PC-9 (cell line): ENCODE results near the gene FOXN4. TPM values are rescaled to one million over a fixed set of nuclear protein-coding genes. Genes with fewer than 3 reads are reported as not detected.

Experiments
- BruUV-seq: library from RNA; stranded (reverse); fragments of 400-500 nt; replicated peaks from 2 replicates; lab custom pipeline; 2021; lab: Mats Ljungman, UMichigan
- CTCF ChIA-PET: fragments of 300-600 bp; sonication (Branson Sonifier 250); formaldehyde crosslinking; loops from one replicate; lab custom pipeline; 2022; ENCODE audit warnings: antibody characterized with exemption; lab: Charles Lee
- POLR2A ChIA-PET: fragments of 300-600 bp; sonication (Branson Sonifier 250); formaldehyde crosslinking; loops from one replicate; lab custom pipeline; 2022; ENCODE audit warnings: antibody characterized with exemption; ENCODE audit not compliant: unreplicated experiment; lab: Charles Lee
- DNase-seq, 2 experiments: peaks; one replicate each; pipeline versions ENCODE4 v3.0.0 to v3.0.0-alpha.2; 2015 to 2022; ENCODE audit warnings: mixed read lengths in 1 of 2
- H2AFZ ChIP-seq: fragments of 200-600 bp; sonication (generic); 2 replicates; pipeline ENCODE4 v1.8.1; 2017; ENCODE audit warnings: antibody characterized with exemption
- H3F3A ChIP-seq: fragments of 200-600 bp; sonication (generic); 2 replicates; pipeline ENCODE4 v1.8.1; 2017; ENCODE audit warnings: antibody characterized with exemption, mild to moderate bottlenecking, low read depth; ENCODE audit not compliant: insufficient read depth
- H3K27ac ChIP-seq: fragments of 200-600 bp; sonication (generic); 2 replicates; pipeline ENCODE4 v1.6.1; 2016; ENCODE audit warnings: mixed run types
- H3K27me3 ChIP-seq: fragments of 200-600 bp; sonication (generic); 2 replicates; pipeline ENCODE4 v1.6.1; 2016; ENCODE audit warnings: low read depth, mixed run types; ENCODE audit not compliant: insufficient read depth
- H3K36me3 ChIP-seq: fragments of 200-600 bp; sonication (generic); 2 replicates; pipeline ENCODE4 v1.6.1; 2016; ENCODE audit warnings: low read depth, mixed run types
- H3K4me1 ChIP-seq: fragments of 200-600 bp; sonication (generic); replicated peaks from 2 replicates; pipeline ENCODE4 v1.6.1; 2016; ENCODE audit warnings: mixed run types; ENCODE audit not compliant: insufficient read depth
- H3K4me2 ChIP-seq: fragments of 200-600 bp; sonication (generic); 2 replicates; pipeline ENCODE4 v1.6.1; 2017; ENCODE audit warnings: mixed run types
- H3K4me3 ChIP-seq: fragments of 200-600 bp; sonication (generic); 2 replicates; pipeline ENCODE4 v1.6.1; 2016; ENCODE audit warnings: mixed run types
- H3K79me2 ChIP-seq: fragments of 200-600 bp; sonication (generic); 2 replicates; pipeline ENCODE4 v1.6.1; 2017; ENCODE audit warnings: low read depth, mixed run types
- H3K9me2 ChIP-seq: fragments of 200-600 bp; sonication (generic); 2 replicates; pipeline ENCODE4 v1.8.1; 2017; ENCODE audit warnings: mild to moderate bottlenecking; ENCODE audit not compliant: insufficient read depth
- H3K9me3 ChIP-seq: fragments of 200-600 bp; sonication (generic); 2 replicates; pipeline ENCODE4 v1.8.1; 2016; ENCODE audit warnings: low read depth; ENCODE audit not compliant: insufficient read depth
- H4K20me1 ChIP-seq: fragments of 200-600 bp; sonication (generic); 2 replicates; pipeline ENCODE4 v1.8.1; 2017; ENCODE audit not compliant: insufficient read depth
- EZH2 ChIP-seq: fragments of 200-600 bp; sonication (generic); IDR thresholded peaks from 2 replicates; pipeline ENCODE4 v1.8.0; 2017; ENCODE audit warnings: antibody characterized with exemption, low read depth
- intact Hi-C: fragments of 100-400 bp; cut with micrococcal nuclease; formaldehyde crosslinking; loops from one replicate; pipeline ENCODE4 v1.10.0; 2022; ENCODE audit not compliant: unreplicated experiment
- total RNA-seq: library from RNA; stranded (reverse); gene quantifications from 2 replicates; pipeline ENCODE4 v1.2.3, GENCODE V29; 2021
- TF ChIP-seq, protein P1 (sequence below): fragments of 200-600 bp; sonication (generic); conservative IDR thresholded peaks from 2 replicates; pipeline ENCODE4 v1.6.1; 2017; ENCODE audit warnings: mixed run types, antibody characterized with exemption, mild to moderate bottlenecking, moderate library complexity

Gene FOXN4
- total RNA-seq, 1 experiment from 2014 or later, result not detected

DNA sequence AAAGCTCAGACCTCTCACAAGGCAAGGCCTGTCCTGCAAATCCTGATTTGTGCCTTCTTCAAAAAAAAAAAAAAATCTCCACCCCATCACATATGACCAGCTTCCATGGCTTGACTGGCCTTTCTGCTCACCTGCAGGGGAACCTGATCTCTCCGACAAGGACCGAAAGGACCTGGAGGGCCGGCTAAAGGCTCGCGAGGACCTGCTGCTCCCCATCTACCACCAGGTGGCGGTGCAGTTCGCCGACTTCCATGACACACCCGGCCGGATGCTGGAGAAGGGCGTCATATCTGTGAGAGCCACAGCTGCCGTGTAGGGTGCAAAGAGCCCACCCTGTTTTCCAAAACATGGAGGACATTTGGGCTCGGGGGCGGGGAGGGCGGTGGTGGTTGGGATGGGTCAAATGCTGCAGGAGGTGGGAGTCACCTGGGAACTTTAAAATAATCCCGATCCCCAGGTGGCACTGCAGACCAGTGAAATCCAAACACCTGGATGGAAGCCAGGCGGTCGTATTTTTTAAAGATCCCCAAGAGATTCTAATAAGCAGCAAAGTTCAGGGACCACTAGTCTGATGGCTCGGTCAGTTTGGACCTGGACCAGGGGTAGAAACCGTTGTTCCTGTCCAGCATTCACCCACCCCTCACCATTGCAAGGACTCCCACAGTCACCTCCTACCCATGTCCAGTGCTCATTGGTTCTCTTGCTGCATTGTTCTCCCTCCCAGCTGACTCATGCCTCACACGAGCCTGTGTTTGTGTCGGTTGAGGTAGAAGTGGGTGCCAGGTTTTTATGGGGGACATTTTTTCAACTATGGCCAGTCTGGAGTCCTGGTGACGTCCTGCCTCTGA, 44.8 kb downstream of the FOXN4 start:
- no peaks in the 10 kb centered on the region for H3K9me2 ChIP-seq
- no peaks in the 10 kb centered on the region for H3F3A ChIP-seq
- no peak overlapping the region for H3K4me3 ChIP-seq
- intact Hi-C loops, result loop anchor here (1.0 to 5.0 kb wide), 3 partner anchors 121 to 513 kb away; no protein-coding TSS in a partner anchor
- no peak overlapping the region for H3K27ac ChIP-seq
- no peaks in the 10 kb centered on the region for H3K36me3 ChIP-seq
- ChIA-PET POLR2A (no interaction called here), CTCF (interaction anchor here (0.7 to 1.6 kb wide), 4 partner anchors 9 to 121 kb away, joined by 3 to 16 read pairs (median 3); no protein-coding TSS in a partner anchor)
- no peaks in the 10 kb centered on the region for H3K9me3 ChIP-seq
- H4K20me1 ChIP-seq, result no peaks in the 10 kb centered on the region
- BruUV-seq, result no TSS peak
- no peak overlapping the region for H2AFZ ChIP-seq
- peak; percentile 61 to 78 for DNase-seq
- H3K27me3 ChIP-seq, result no peaks in the 10 kb centered on the region
- H3K4me1 ChIP-seq, result no peaks in the 10 kb centered on the region
- peak overlapping the region; percentile 55 for H3K4me2 ChIP-seq
- H3K79me2 ChIP-seq, result no peaks in the 10 kb centered on the region
- no peak for TF ChIP-seq EZH2
- TF ChIP-seq, protein P1, sequence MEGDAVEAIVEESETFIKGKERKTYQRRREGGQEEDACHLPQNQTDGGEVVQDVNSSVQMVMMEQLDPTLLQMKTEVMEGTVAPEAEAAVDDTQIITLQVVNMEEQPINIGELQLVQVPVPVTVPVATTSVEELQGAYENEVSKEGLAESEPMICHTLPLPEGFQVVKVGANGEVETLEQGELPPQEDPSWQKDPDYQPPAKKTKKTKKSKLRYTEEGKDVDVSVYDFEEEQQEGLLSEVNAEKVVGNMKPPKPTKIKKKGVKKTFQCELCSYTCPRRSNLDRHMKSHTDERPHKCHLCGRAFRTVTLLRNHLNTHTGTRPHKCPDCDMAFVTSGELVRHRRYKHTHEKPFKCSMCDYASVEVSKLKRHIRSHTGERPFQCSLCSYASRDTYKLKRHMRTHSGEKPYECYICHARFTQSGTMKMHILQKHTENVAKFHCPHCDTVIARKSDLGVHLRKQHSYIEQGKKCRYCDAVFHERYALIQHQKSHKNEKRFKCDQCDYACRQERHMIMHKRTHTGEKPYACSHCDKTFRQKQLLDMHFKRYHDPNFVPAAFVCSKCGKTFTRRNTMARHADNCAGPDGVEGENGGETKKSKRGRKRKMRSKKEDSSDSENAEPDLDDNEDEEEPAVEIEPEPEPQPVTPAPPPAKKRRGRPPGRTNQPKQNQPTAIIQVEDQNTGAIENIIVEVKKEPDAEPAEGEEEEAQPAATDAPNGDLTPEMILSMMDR, result peak; percentile 93

DNA sequence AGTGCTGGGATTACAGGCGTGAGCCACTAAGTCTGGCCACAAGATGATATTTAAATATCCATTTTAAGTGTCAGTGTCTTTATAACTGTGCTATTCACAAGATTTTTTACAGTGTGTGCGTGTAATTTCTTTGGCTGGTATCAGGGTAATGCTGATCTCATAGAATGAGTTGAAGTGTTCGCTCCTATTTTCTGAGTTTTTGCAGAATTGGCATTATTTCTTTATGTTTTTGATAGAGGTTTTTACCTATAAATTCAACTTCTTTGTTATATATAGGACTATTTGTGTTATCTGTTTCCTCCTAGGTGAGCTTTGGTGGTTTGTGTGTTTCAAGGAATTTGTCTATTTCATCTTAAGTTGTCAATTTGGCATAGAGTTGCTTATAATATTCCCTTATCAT, 45.6 kb downstream of the FOXN4 start:
- CTCF ChIA-PET, result interaction anchor here (0.7 to 1.6 kb wide), 4 partner anchors 10 to 122 kb away, joined by 3 to 16 read pairs (median 3); no protein-coding TSS in a partner anchor
- H4K20me1 ChIP-seq, result no peaks in the 10 kb centered on the region
- BruUV-seq, result no TSS peak

DNA sequence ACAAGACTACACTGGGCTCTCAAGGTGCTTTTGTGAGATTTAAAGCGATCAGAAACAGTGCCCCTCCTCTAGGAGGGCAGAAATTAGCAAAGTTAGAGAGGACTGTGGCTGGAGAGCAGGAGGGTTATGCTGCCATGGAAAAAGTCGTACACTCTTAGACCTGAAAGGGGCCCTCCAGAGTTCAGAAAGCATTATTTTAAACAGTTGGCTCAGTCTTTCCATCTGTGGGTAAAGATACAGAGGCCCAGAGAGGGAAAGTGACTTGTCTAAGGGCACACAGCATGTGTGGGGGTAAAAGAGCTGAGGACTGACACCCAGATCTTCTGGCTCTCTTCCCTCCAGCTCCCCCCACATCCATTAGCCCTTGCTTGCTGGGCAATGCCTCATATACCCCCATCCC, 47.1 kb downstream of the FOXN4 start:
- CTCF ChIA-PET, result interaction anchor here (0.7 kb wide), 1 partner anchor 124 kb away, joined by 5 read pairs; no protein-coding TSS in a partner anchor
- POLR2A ChIA-PET, result no interaction called here
- Histone ChIP-seq H4K20me1 (no peaks in the 10 kb centered on the region), H3F3A (no peaks in the 10 kb centered on the region), H3K9me3 (no peaks in the 10 kb centered on the region), H3K4me2 (no peak overlapping the region), H3K4me3 (no peak overlapping the region), H3K9me2 (no peaks in the 10 kb centered on the region), H3K4me1 (no peaks in the 10 kb centered on the region), H3K36me3 (no peaks in the 10 kb centered on the region), H3K27me3 (peaks cover 9% of the 10 kb centered on the region; the same call in 1 of the 2 replicates), H3K27ac (no peak overlapping the region), H3K79me2 (no peaks in the 10 kb centered on the region), H2AFZ (no peak overlapping the region)
- no TSS peak for BruUV-seq
- intact Hi-C loops, result loop anchor here (5.0 kb wide), 2 partner anchors 150 to 515 kb away; no protein-coding TSS in a partner anchor
- TF ChIP-seq, protein P1, result no peak
- TF ChIP-seq EZH2, result no peak
- no peak for DNase-seq

More for the DNA sequence above, 45.6 kb downstream of the FOXN4 start:
- Histone ChIP-seq H3K4me1 (no peaks in the 10 kb centered on the region), H3K9me2 (no peaks in the 10 kb centered on the region), H3K4me3 (no peak overlapping the region), H3K27me3 (peaks cover under 1% of the 10 kb centered on the region; the same call in 1 of the 2 replicates), H2AFZ (no peak overlapping the region), H3K4me2 (no peak overlapping the region), H3K27ac (no peak overlapping the region), H3K36me3 (no peaks in the 10 kb centered on the region), H3F3A (no peaks in the 10 kb centered on the region), H3K9me3 (no peaks in the 10 kb centered on the region), H3K79me2 (no peaks in the 10 kb centered on the region)
- DNase-seq, result no peak
- TF ChIP-seq, protein P1, result no peak
- TF ChIP-seq EZH2, result no peak
- intact Hi-C loops, result loop anchor here (5.0 kb wide), 2 partner anchors 151 to 514 kb away; no protein-coding TSS in a partner anchor
- POLR2A ChIA-PET, result no interaction called here
